Measurements from ENCODE around the gene NFATC1. TPM values are rescaled to one million over a fixed set of nuclear protein-coding genes. Genes with fewer than 3 reads are reported as not detected.

Gene NFATC1
- total RNA-seq, 3 donors from 2014 or later, result 10.9 to 18.0 (median 12.9) TPM

DNA sequence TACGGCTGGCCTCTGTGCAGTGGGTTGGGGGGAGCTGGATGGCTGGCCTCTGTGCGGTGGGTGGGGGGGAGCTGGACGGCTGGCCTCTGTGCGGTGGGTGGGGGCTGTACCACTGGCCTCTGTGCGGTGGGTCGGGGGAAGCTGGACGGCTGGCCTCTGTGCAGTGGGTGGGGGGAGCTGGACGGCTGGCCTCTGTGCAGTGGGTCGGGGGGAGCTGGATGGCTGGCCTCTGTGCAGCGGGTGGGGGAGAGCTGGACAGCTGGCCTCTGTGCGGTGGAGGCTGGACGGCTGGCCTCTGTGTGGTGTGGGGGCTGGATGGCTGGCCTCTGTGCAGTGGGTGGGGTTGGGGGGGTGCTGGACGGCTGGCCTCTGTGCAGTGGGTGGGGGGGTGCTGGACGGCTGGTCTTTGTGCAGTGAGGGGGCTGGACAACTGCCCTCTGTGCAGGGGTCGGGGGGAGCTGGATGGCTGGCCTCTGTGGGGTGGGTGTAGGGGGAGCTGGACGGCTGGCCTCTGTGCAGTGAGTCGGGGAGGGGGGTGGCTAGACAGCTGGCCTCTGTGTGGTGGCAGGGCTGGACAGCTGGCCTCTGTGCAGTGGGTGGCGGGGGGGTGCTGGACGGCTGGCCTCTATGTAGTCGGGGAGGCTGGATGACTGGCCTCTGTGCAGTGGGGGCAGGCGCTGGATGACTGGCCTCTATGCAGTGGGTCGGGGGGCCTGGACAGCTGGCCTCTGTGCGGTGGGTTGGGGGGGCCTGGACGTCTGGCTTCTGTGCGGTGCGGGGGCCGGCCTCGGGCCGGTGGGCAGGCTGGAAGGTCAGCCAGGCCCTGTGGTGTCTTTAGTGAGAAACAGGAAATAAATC, 31.9 kb downstream of the NFATC1 start:
- TF ChIP-seq, protein P1, sequence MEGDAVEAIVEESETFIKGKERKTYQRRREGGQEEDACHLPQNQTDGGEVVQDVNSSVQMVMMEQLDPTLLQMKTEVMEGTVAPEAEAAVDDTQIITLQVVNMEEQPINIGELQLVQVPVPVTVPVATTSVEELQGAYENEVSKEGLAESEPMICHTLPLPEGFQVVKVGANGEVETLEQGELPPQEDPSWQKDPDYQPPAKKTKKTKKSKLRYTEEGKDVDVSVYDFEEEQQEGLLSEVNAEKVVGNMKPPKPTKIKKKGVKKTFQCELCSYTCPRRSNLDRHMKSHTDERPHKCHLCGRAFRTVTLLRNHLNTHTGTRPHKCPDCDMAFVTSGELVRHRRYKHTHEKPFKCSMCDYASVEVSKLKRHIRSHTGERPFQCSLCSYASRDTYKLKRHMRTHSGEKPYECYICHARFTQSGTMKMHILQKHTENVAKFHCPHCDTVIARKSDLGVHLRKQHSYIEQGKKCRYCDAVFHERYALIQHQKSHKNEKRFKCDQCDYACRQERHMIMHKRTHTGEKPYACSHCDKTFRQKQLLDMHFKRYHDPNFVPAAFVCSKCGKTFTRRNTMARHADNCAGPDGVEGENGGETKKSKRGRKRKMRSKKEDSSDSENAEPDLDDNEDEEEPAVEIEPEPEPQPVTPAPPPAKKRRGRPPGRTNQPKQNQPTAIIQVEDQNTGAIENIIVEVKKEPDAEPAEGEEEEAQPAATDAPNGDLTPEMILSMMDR (IDR thresholded peaks at IDR 0.05), result no peak
- TF ChIP-seq POLR2A (IDR thresholded peaks at IDR 0.05) (no peak), POLR2AphosphoS5 (IDR thresholded peaks at IDR 0.05) (no peak)
- no peak for DNase-seq (ENCODE audit: low spot score in 2 of 2)
- no peaks in the 10 kb centered on the region for H3K9me3 ChIP-seq
- no peaks in the 10 kb centered on the region for H3K36me3 ChIP-seq
- no peaks in the 10 kb centered on the region for H3K4me1 ChIP-seq
- no peaks in the 10 kb centered on the region for H3K27me3 ChIP-seq
- no peak overlapping the region for H3K27ac ChIP-seq
- intact Hi-C loops (cut with DNase I; ENCODE audit: low total_unique reads), result no loop called here
- H3K4me3 ChIP-seq, result no peak overlapping the region

DNA sequence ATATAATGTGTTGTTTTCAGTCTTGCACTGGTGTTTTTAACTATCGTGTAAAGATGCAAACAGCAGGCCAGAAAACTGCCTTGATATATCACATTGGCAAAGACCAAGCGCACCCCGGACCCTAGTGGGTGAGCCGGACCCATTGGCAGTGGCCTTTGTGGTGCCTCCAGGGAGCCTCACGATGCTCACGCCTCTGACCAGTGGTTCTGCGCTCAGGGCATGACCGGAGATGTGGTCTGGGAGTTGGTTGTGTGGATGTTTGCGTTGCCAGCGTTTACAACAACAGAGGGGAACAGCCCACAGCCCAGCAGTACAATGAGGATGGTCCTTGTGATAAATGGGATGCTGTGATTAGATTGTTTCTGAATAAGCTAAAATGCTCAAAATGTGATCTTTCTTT, 32.6 kb downstream of the NFATC1 start:
- no peak overlapping the region for H3K27ac ChIP-seq
- no peaks in the 10 kb centered on the region for H3K36me3 ChIP-seq
- no peaks in the 10 kb centered on the region for H3K4me1 ChIP-seq
- intact Hi-C loops (cut with DNase I; ENCODE audit: low total_unique reads), result no loop called here
- no peak for TF ChIP-seq POLR2AphosphoS5 (IDR thresholded peaks at IDR 0.05)
- TF ChIP-seq, protein P1 (IDR thresholded peaks at IDR 0.05), result no peak
- no peak for TF ChIP-seq POLR2A (IDR thresholded peaks at IDR 0.05)
- no peak for DNase-seq (ENCODE audit: low spot score in 2 of 2)
- H3K4me3 ChIP-seq, result no peak overlapping the region
- no peaks in the 10 kb centered on the region for H3K9me3 ChIP-seq
- no peaks in the 10 kb centered on the region for H3K27me3 ChIP-seq

DNA sequence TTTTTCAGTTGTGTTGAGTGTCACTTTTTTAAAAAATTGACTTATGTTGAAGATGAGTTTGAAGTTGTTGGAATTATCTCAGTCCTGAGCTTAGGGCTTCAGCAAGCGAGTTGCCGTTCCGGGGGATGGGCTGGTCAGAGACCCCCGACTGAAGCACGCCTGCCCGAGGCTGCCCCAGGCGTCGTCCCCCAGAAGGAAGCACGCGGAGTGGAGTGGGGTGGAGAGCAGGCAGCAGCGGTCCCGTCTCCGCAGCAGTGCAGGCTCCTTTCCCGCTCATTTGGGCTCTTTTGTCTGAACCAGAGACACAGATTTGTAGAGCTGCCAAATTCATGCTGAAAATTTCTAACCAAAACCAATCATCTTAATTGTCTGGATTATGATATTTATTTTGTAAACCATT, 33.7 kb downstream of the NFATC1 start:
- no peaks in the 10 kb centered on the region for H3K4me1 ChIP-seq
- no peak for TF ChIP-seq POLR2AphosphoS5 (IDR thresholded peaks at IDR 0.05)
- TF ChIP-seq, protein P1 (IDR thresholded peaks at IDR 0.05), result no peak
- TF ChIP-seq POLR2A (IDR thresholded peaks at IDR 0.05), result no peak
- no peaks in the 10 kb centered on the region for H3K27me3 ChIP-seq
- H3K9me3 ChIP-seq, result no peaks in the 10 kb centered on the region
- H3K36me3 ChIP-seq, result no peaks in the 10 kb centered on the region
- intact Hi-C loops (cut with DNase I; ENCODE audit: low total_unique reads), result no loop called here
- no peak overlapping the region for H3K27ac ChIP-seq
- H3K4me3 ChIP-seq, result no peak overlapping the region
- no peak for DNase-seq (ENCODE audit: low spot score in 2 of 2)

DNA sequence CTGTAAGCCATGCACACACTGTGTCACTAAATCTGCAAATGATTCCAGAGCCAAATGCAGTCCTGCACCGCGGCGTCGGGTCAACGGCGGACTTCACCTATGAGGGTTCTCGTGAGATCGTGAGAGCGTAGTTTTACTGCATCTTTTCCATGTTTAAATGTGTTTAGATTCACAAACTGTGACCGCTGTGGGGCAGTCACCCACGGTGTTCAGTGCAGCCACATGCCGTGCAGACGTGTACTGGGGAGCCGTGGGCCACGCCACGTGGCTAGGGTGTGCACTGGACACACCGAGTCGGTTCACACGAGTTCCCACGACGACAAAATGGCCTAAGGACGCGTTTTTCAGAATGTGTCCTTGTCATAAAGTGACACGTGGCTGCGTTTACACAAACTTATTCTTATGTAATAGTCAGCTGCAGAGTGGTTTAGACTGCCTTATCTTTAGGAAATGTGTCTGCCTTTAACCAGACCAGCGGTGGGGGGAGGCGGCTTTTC, 34.1 kb downstream of the NFATC1 start:
- no peaks in the 10 kb centered on the region for H3K9me3 ChIP-seq
- TF ChIP-seq POLR2A (IDR thresholded peaks at IDR 0.05), result no peak

GRCh38 chr18:79432376-79433120, 36.8 kb downstream of the NFATC1 start:
- no peak for DNase-seq (ENCODE audit: low spot score in 2 of 2)
- no peak overlapping the region for H3K27ac ChIP-seq
- H3K9me3 ChIP-seq, result no peaks in the 10 kb centered on the region
- no peak overlapping the region for H3K4me3 ChIP-seq
- TF ChIP-seq POLR2A (IDR thresholded peaks at IDR 0.05), result no peak
- TF ChIP-seq, protein P1 (IDR thresholded peaks at IDR 0.05), result no peak
- no peak for TF ChIP-seq POLR2AphosphoS5 (IDR thresholded peaks at IDR 0.05)
- H3K27me3 ChIP-seq, result no peaks in the 10 kb centered on the region
- H3K36me3 ChIP-seq, result no peaks in the 10 kb centered on the region
- intact Hi-C loops (cut with DNase I; ENCODE audit: low total_unique reads), result no loop called here
- no peaks in the 10 kb centered on the region for H3K4me1 ChIP-seq

More for the DNA sequence above, 34.1 kb downstream of the NFATC1 start:
- Histone ChIP-seq H3K27ac (no peak overlapping the region), H3K4me1 (no peaks in the 10 kb centered on the region), H3K36me3 (no peaks in the 10 kb centered on the region), H3K4me3 (no peak overlapping the region), H3K27me3 (no peaks in the 10 kb centered on the region)
- intact Hi-C loops (cut with DNase I; ENCODE audit: low total_unique reads), result no loop called here
- DNase-seq (ENCODE audit: low spot score in 2 of 2), result no peak
